SH-SY5Y (cell line): ENCODE data around the gene DOCK9.

Experiments used
- GATA2 ChIP-seq: IDR thresholded peaks from 2 replicates; pipeline ENCODE4 v1.6.1; 2011; ENCODE audit warnings: mild to moderate bottlenecking, low read depth, low read length
- GATA3 ChIP-seq: IDR thresholded peaks from 2 replicates; pipeline ENCODE4 v1.6.1; 2011; ENCODE audit warnings: low read depth, mild to moderate bottlenecking, low read length, moderate library complexity

DNA sequence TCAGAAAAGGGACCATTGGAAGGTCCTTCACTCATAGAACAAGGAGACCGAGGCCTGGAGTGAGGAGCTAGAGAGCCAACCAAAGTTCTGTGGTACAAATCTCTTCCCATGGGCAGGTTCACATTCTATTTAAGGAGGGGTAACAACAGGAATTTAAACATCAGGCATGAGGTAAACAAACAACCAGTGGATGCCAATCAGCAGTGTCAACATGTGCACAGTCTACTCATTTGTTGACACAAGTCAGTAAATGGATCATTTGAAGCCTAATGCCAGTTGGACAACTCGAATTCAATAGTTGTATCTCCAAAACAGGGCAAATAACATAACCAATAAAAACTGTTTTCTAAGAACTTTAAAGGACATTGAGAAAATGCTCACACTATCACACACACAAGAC lies 6.3 kb upstream of the DOCK9 start:
- no peak for TF ChIP-seq GATA3
- no peak for TF ChIP-seq GATA2
